Upper lobe of left lung (tissue), 4 donors: Measurements from ENCODE around the gene CHRNA3.

Experiments used
- CTCF ChIP-seq, 6 experiments: fragments of 450-650 bp in 4 of 6; fragments of 200-600 bp in 2 of 6; sonication (generic) in 2 of 6; IDR thresholded peaks; one replicate each; pipeline ENCODE4 v1.5.1; 2016 to 2019; ENCODE audit warnings: antibody characterized with exemption in 6 of 6
- EP300 ChIP-seq, 4 donors: sonication (generic); formaldehyde crosslinking; IDR thresholded peaks; one replicate each; pipeline ENCODE4 v1.5.1; 2017; ENCODE audit warnings: antibody characterized with exemption in 4 of 4, control low read depth in 2 of 4
- POLR2A ChIP-seq, 4 donors: fragments of 450-650 bp; IDR thresholded peaks; one replicate each; pipeline ENCODE4 v1.5.1; 2016 to 2017; ENCODE audit warnings: antibody characterized with exemption in 4 of 4, mild to moderate bottlenecking in 2 of 4

GRCh38 chr15:78667578-78668236, 46.9 kb upstream of the CHRNA3 start:
- TF ChIP-seq POLR2A (IDR thresholded peaks at IDR 0.05) (no peak), EP300 (IDR thresholded peaks at IDR 0.05) (no peak), CTCF (IDR thresholded peaks at IDR 0.05) (no peak)
